Measurements from ENCODE around the gene CYP4B1. TPM values are rescaled to one million over a fixed set of nuclear protein-coding genes. Genes with fewer than 3 reads are reported as not detected.

The CYP4B1 gene
- total RNA-seq, 1 experiment from 2014 or later = 0.30 TPM

GRCh38 chr1:46802901-46803574 lies 4.2 kb downstream of the CYP4B1 start:
- Histone ChIP-seq H3K79me2 (ENCODE audit: insufficient read depth, low read length) (no peaks in the 10 kb centered on the region), H3K36me3 (ENCODE audit: control insufficient read depth in 1 of 2, insufficient read depth in 2 of 2, low read length in 2 of 2) (no peaks in the 10 kb centered on the region), H3K9me3 (ENCODE audit: control insufficient read depth in 1 of 2, insufficient read depth in 1 of 2, low read depth in 1 of 2, low read length in 2 of 2) (no peaks in the 10 kb centered on the region), H3K9me2 (ENCODE audit: insufficient read depth) (no peaks in the 10 kb centered on the region), H3K4me1 (ENCODE audit: control insufficient read depth in 1 of 2, insufficient read depth in 2 of 2, low read length in 2 of 2) (no peaks in the 10 kb centered on the region), H3K27me3 (ENCODE audit: insufficient read depth, low read length) (peaks cover 36% of the 10 kb centered on the region; the same call in 1 of the 2 replicates), H4K20me1 (ENCODE audit: insufficient read depth) (no peaks in the 10 kb centered on the region), H3K9ac (ENCODE audit: low read length) (no peak overlapping the region), H3K4me3 (replicated peaks in 1 of 2; ENCODE audit: low read depth in 1 of 2, low read length in 2 of 2) (no peak overlapping the region), H3K4me2 (ENCODE audit: low read length) (no peak overlapping the region), H3K27ac (ENCODE audit: low read depth, low read length) (no peak overlapping the region), H2AFZ (ENCODE audit: low read depth, low read length, poor library complexity, severe bottlenecking) (no peak overlapping the region)
- no peak for DNase-seq (ENCODE audit: low read depth, low spot score)
- intact Hi-C loops (cut with micrococcal nuclease) = no loop called here
- no peak for TF ChIP-seq CEBPB (IDR thresholded peaks at IDR 0.05; ENCODE audit: low read depth)
- TF ChIP-seq, protein P1, sequence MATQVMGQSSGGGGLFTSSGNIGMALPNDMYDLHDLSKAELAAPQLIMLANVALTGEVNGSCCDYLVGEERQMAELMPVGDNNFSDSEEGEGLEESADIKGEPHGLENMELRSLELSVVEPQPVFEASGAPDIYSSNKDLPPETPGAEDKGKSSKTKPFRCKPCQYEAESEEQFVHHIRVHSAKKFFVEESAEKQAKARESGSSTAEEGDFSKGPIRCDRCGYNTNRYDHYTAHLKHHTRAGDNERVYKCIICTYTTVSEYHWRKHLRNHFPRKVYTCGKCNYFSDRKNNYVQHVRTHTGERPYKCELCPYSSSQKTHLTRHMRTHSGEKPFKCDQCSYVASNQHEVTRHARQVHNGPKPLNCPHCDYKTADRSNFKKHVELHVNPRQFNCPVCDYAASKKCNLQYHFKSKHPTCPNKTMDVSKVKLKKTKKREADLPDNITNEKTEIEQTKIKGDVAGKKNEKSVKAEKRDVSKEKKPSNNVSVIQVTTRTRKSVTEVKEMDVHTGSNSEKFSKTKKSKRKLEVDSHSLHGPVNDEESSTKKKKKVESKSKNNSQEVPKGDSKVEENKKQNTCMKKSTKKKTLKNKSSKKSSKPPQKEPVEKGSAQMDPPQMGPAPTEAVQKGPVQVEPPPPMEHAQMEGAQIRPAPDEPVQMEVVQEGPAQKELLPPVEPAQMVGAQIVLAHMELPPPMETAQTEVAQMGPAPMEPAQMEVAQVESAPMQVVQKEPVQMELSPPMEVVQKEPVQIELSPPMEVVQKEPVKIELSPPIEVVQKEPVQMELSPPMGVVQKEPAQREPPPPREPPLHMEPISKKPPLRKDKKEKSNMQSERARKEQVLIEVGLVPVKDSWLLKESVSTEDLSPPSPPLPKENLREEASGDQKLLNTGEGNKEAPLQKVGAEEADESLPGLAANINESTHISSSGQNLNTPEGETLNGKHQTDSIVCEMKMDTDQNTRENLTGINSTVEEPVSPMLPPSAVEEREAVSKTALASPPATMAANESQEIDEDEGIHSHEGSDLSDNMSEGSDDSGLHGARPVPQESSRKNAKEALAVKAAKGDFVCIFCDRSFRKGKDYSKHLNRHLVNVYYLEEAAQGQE (IDR thresholded peaks at IDR 0.05; ENCODE audit: low read depth) = no peak
- TF ChIP-seq JUND (IDR thresholded peaks at IDR 0.05) = no peak
- TF ChIP-seq EGR1 (IDR thresholded peaks at IDR 0.05; ENCODE audit: low read depth) = no peak
- no peak for TF ChIP-seq MAX (IDR thresholded peaks at IDR 0.05)
- no peak for TF ChIP-seq YY1 (IDR thresholded peaks at IDR 0.05; ENCODE audit: extremely low read depth, insufficient replicate concordance, low read depth, low read length)
- no peak for TF ChIP-seq ATF3 (IDR thresholded peaks at IDR 0.05)
- no peak for TF ChIP-seq TCF7L2 (IDR thresholded peaks at IDR 0.05; ENCODE audit: borderline replicate concordance, extremely low read depth, insufficient read depth, insufficient read length)
- no peak for TF ChIP-seq CBX3 (IDR thresholded peaks at IDR 0.05; ENCODE audit: low read depth)
- TF ChIP-seq RAD21 (IDR thresholded peaks at IDR 0.05; ENCODE audit: low read depth) = no peak
- no peak for TF ChIP-seq SP1 (IDR thresholded peaks at IDR 0.05; ENCODE audit: low read depth)
- TF ChIP-seq, protein P2, sequence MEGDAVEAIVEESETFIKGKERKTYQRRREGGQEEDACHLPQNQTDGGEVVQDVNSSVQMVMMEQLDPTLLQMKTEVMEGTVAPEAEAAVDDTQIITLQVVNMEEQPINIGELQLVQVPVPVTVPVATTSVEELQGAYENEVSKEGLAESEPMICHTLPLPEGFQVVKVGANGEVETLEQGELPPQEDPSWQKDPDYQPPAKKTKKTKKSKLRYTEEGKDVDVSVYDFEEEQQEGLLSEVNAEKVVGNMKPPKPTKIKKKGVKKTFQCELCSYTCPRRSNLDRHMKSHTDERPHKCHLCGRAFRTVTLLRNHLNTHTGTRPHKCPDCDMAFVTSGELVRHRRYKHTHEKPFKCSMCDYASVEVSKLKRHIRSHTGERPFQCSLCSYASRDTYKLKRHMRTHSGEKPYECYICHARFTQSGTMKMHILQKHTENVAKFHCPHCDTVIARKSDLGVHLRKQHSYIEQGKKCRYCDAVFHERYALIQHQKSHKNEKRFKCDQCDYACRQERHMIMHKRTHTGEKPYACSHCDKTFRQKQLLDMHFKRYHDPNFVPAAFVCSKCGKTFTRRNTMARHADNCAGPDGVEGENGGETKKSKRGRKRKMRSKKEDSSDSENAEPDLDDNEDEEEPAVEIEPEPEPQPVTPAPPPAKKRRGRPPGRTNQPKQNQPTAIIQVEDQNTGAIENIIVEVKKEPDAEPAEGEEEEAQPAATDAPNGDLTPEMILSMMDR (IDR thresholded peaks at IDR 0.05 in 2 of 3, conservative IDR thresholded peaks at IDR 0.05 in 1 of 3; ENCODE audit: borderline replicate concordance in 1 of 3, insufficient read depth in 1 of 3, low read depth in 2 of 3, low read length in 2 of 3) = no peak
- no peak for TF ChIP-seq ZFX (IDR thresholded peaks at IDR 0.05)
- no peak for TF ChIP-seq POLR2AphosphoS5 (IDR thresholded peaks at IDR 0.05; ENCODE audit: low read depth, low read length)
- no TSS peak for BruUV-seq (replicated peaks)
- ChIA-PET RAD21 (ENCODE audit: low non-redundant PET in 1 of 2, low total read pairs in 2 of 2, uncharacterized antibody in 2 of 2, unreplicated experiment in 2 of 2) (no interaction called here), POLR2A (no interaction called here), CTCF (no interaction called here)
- no peak for ATAC-seq
